Neural cell (in vitro differentiated cells): ENCODE results near the gene NPAS3.

Source experiments
- EP300 ChIP-seq: fragments of 450-650 bp; conservative IDR thresholded peaks from 2 replicates; pipeline ENCODE4 v1.6.1; 2014; ENCODE audit warnings: antibody characterized with exemption, mild to moderate bottlenecking, moderate library complexity; ENCODE audit not compliant: poor library complexity, severe bottlenecking
- EZH2 ChIP-seq: fragments of 200-600, 300-800 bp; shearing (Covaris generic), sonication (generic); IDR thresholded peaks from 2 replicates; pipeline ENCODE4 v1.6.1; 2014; ENCODE audit warnings: antibody characterized with exemption, low read length, borderline replicate concordance, mild to moderate bottlenecking; ENCODE audit not compliant: insufficient read depth, poor library complexity, severe bottlenecking
- MXI1 ChIP-seq: fragments of 450-650 bp; conservative IDR thresholded peaks from 2 replicates; pipeline ENCODE4 v1.6.1; 2014; ENCODE audit warnings: antibody characterized with exemption, mild to moderate bottlenecking; ENCODE audit not compliant: poor library complexity, severe bottlenecking
- POLR2AphosphoS5 ChIP-seq: IDR thresholded peaks from 2 replicates; pipeline ENCODE4 v1.6.1; 2012
- RAD21 ChIP-seq: fragments of 450-650 bp; conservative IDR thresholded peaks from 2 replicates; pipeline ENCODE4 v1.6.1; 2014; ENCODE audit warnings: antibody characterized with exemption, mild to moderate bottlenecking, moderate library complexity
- SMC3 ChIP-seq: fragments of 450-650 bp; conservative IDR thresholded peaks from 2 replicates; pipeline ENCODE4 v1.6.1; 2014; ENCODE audit warnings: antibody characterized with exemption, mild to moderate bottlenecking, moderate library complexity; ENCODE audit not compliant: poor library complexity
- TAF1 ChIP-seq: IDR thresholded peaks from 2 replicates; pipeline ENCODE4 v1.6.1; 2012; ENCODE audit warnings: low read depth
- TF ChIP-seq, protein P1 (sequence below): fragments of 450-650 bp; IDR thresholded peaks from 2 replicates; pipeline ENCODE4 v1.5.1; 2014; ENCODE audit warnings: antibody characterized with exemption, mild to moderate bottlenecking, moderate library complexity; ENCODE audit not compliant: poor library complexity, severe bottlenecking
- TF ChIP-seq, protein P2 (sequence below): IDR thresholded peaks from 2 replicates; pipeline ENCODE4 v1.6.1; 2012; ENCODE audit warnings: borderline replicate concordance

DNA sequence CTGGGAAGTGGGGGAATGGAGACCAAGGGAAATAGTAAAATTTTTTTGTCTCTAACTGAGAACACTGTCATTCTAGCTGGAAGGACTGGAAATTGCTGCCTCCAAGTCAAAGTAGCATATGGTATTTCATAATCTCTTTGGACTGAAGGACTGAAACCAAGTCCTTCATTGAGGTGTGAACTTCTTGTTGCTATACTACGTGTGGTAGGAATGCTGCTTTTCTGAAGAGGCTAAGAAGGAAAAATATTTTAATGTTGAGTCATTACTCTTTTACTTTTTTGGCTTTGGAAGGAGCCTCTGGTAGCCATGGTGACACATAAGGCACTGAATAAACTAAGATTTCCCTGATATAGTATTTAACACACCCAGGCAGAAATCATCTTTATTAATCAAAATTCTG is 465.4 kb downstream of the NPAS3 start:
- no peak for TF ChIP-seq POLR2AphosphoS5
- TF ChIP-seq, protein P1, sequence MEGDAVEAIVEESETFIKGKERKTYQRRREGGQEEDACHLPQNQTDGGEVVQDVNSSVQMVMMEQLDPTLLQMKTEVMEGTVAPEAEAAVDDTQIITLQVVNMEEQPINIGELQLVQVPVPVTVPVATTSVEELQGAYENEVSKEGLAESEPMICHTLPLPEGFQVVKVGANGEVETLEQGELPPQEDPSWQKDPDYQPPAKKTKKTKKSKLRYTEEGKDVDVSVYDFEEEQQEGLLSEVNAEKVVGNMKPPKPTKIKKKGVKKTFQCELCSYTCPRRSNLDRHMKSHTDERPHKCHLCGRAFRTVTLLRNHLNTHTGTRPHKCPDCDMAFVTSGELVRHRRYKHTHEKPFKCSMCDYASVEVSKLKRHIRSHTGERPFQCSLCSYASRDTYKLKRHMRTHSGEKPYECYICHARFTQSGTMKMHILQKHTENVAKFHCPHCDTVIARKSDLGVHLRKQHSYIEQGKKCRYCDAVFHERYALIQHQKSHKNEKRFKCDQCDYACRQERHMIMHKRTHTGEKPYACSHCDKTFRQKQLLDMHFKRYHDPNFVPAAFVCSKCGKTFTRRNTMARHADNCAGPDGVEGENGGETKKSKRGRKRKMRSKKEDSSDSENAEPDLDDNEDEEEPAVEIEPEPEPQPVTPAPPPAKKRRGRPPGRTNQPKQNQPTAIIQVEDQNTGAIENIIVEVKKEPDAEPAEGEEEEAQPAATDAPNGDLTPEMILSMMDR = no peak
- TF ChIP-seq EP300 = no peak
- no peak for TF ChIP-seq EZH2
- no peak for TF ChIP-seq RAD21
- TF ChIP-seq, protein P2, sequence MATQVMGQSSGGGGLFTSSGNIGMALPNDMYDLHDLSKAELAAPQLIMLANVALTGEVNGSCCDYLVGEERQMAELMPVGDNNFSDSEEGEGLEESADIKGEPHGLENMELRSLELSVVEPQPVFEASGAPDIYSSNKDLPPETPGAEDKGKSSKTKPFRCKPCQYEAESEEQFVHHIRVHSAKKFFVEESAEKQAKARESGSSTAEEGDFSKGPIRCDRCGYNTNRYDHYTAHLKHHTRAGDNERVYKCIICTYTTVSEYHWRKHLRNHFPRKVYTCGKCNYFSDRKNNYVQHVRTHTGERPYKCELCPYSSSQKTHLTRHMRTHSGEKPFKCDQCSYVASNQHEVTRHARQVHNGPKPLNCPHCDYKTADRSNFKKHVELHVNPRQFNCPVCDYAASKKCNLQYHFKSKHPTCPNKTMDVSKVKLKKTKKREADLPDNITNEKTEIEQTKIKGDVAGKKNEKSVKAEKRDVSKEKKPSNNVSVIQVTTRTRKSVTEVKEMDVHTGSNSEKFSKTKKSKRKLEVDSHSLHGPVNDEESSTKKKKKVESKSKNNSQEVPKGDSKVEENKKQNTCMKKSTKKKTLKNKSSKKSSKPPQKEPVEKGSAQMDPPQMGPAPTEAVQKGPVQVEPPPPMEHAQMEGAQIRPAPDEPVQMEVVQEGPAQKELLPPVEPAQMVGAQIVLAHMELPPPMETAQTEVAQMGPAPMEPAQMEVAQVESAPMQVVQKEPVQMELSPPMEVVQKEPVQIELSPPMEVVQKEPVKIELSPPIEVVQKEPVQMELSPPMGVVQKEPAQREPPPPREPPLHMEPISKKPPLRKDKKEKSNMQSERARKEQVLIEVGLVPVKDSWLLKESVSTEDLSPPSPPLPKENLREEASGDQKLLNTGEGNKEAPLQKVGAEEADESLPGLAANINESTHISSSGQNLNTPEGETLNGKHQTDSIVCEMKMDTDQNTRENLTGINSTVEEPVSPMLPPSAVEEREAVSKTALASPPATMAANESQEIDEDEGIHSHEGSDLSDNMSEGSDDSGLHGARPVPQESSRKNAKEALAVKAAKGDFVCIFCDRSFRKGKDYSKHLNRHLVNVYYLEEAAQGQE = no peak
- TF ChIP-seq SMC3 = no peak
- no peak for TF ChIP-seq TAF1
- no peak for TF ChIP-seq MXI1
